Mesothelial cell of epicardium (in vitro differentiated cells): ENCODE results near the gene CABP7. TPM values are rescaled to one million over a fixed set of nuclear protein-coding genes. Genes with fewer than 3 reads are reported as not detected.

Experiments
- DNase-seq, 2 experiments: peaks; one replicate each; pipeline ENCODE4 v3.0.0; 2021; ENCODE audit warnings: low spot score in 2 of 2; ENCODE audit not compliant: unreplicated experiment in 2 of 2
- H3K27ac Mint-ChIP-seq: 2 replicates; pipeline ENCODE4 v1.8.0; 2021; ENCODE audit warnings: mixed read lengths
- H3K27me3 Mint-ChIP-seq: 2 replicates; pipeline ENCODE4 v1.8.0; 2021; ENCODE audit warnings: low read depth, mixed read lengths
- H3K36me3 Mint-ChIP-seq: 2 replicates; pipeline ENCODE4 v1.8.0; 2021; ENCODE audit warnings: mixed read lengths
- H3K4me1 Mint-ChIP-seq: 2 replicates; pipeline ENCODE4 v1.8.0; 2021; ENCODE audit warnings: mixed read lengths
- H3K4me3 Mint-ChIP-seq: 2 replicates; pipeline ENCODE4 v1.8.0; 2021; ENCODE audit warnings: mild to moderate bottlenecking, moderate library complexity, mixed read lengths
- H3K9me3 Mint-ChIP-seq: 2 replicates; pipeline ENCODE4 v1.8.0; 2021; ENCODE audit warnings: mixed read lengths
- CTCF ChIP-seq: fragments of 200-600 bp; sonication (generic); IDR thresholded peaks from one replicate; pipeline ENCODE4 v1.5.0; 2021; ENCODE audit warnings: antibody characterized with exemption; ENCODE audit not compliant: unreplicated experiment
- total RNA-seq: library from RNA; stranded (reverse); gene quantifications from 3 replicates; pipeline ENCODE4 v1.2.1, GENCODE V29; 2021

Gene CABP7
- total RNA-seq, 1 donor from 2014 or later = not detected

GRCh38 chr22:29691636-29692326 lies 28.0 kb upstream of the CABP7 start:
- peaks cover 8% of the 10 kb centered on the region for H3K36me3 Mint-ChIP-seq
- no peak for TF ChIP-seq CTCF
- H3K27ac Mint-ChIP-seq = no peak overlapping the region
- no peaks in the 10 kb centered on the region for H3K9me3 Mint-ChIP-seq
- DNase-seq = no peak
- no peak overlapping the region for H3K4me3 Mint-ChIP-seq
- peaks cover 36% of the 10 kb centered on the region for H3K4me1 Mint-ChIP-seq
- H3K27me3 Mint-ChIP-seq = no peaks in the 10 kb centered on the region

- Mint-ChIP-seq H3K9me3 (no peaks in the 10 kb centered on the region), H3K27me3 (no peaks in the 10 kb centered on the region), H3K36me3 (peaks cover 8% of the 10 kb centered on the region), H3K4me3 (no peak overlapping the region), H3K4me1 (peaks cover 32% of the 10 kb centered on the region), H3K27ac (no peak overlapping the region)
- no peak for TF ChIP-seq CTCF
- no peak for DNase-seq
Measured at GRCh38 chr22:29692327-29692640, 27.5 kb upstream of the CABP7 start.

DNA sequence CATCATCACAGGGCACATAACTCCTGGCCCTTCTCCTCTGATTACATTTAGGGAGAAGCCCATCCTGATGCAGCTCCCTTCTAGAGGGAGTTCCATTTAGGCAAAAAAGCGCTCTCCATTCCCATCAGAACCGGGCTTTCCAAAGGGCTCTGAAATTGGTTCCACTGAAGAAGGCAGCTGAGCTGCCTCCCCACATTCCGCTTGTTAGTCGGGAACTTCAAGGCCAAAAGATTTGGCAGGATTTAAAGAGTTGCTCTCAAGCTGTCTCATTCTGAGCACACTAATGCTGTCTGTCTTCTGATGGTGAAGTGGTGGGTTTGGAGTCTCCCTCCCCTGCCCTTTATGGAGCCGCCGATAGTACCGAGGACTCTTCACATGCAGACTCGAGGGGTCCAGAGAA lies 26.6 kb upstream of the CABP7 start:
- Mint-ChIP-seq H3K4me1 (peaks cover 27% of the 10 kb centered on the region), H3K9me3 (no peaks in the 10 kb centered on the region), H3K27ac (no peak overlapping the region), H3K36me3 (peaks cover 10% of the 10 kb centered on the region), H3K27me3 (no peaks in the 10 kb centered on the region), H3K4me3 (no peak overlapping the region)
- TF ChIP-seq CTCF = no peak
- no peak for DNase-seq

- Mint-ChIP-seq H3K27me3 (no peaks in the 10 kb centered on the region), H3K9me3 (no peaks in the 10 kb centered on the region), H3K4me3 (no peak overlapping the region), H3K27ac (no peak overlapping the region), H3K36me3 (peaks cover 12% of the 10 kb centered on the region), H3K4me1 (peaks cover 22% of the 10 kb centered on the region)
- TF ChIP-seq CTCF = no peak
- DNase-seq = no peak
Measured at GRCh38 chr22:29693671-29694070, 26.1 kb upstream of the CABP7 start.

DNA sequence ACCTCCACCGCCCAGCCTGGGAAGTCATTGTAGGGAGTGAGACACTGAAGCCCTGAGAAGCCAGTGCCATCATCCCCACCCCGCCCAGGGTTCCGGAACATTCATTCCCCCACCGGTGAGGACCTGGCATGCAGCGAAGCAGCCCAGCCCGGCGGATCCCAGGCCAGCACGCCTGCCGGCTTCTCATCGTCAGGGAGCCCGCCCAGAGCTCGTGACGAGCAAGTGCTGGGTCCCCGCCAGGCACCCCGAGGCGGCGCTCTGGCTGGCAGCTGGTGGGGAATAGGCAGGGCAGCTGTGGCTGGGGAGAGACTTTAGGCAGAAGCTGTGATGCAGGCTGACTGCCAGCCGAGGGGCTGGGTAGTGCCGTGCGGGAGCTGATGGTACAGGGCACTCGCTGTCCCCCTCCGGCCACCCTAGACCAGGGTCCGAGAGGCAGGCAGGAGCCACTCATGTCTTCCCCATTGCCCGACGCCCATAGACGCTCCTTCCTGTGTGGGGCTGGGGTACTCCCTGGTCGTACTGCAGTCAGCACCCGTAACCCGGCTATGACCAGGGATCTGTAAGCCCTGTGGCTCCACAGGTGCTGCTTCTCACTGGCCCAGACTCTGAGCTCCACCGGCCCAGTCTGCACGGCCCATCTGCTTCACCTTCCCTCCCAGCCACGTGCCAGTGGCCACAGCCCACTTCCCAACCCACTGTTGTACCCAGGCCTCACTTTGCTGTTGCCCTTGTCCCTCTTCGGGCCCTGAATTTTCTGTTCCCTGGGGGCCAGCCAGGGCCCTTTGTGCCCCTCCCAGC lies 24.5 kb upstream of the CABP7 start:
- Mint-ChIP-seq H3K27ac (no peak overlapping the region), H3K36me3 (peaks cover 12% of the 10 kb centered on the region), H3K4me3 (no peak overlapping the region), H3K27me3 (peaks cover 3% of the 10 kb centered on the region), H3K9me3 (no peaks in the 10 kb centered on the region), H3K4me1 (peaks cover 9% of the 10 kb centered on the region)
- no peak for TF ChIP-seq CTCF
- DNase-seq = no peak
